DND-41 (cell line): Measurements from ENCODE around the gene OLA1.

Experiments
- ATAC-seq: fragments of 200-7000 bp; cut with Tn5 transposase; 3 replicates; pipeline ENCODE4 v1.9.1; 2021; ENCODE audit warnings: low read depth; ENCODE audit not compliant: insufficient read depth
- DNase-seq: peaks from one replicate; pipeline ENCODE4 v3.0.0-alpha.2; 2020
- H2AFZ ChIP-seq: 2 replicates; pipeline ENCODE4 v1.6.0; 2012; ENCODE audit warnings: low read depth, low read length
- H3K27ac ChIP-seq: 2 replicates; pipeline ENCODE4 v1.5.1; 2012; ENCODE audit warnings: low read length, inconsistent platforms
- H3K27me3 ChIP-seq: fragments of 200-600 bp; sonication (generic); 2 replicates; pipeline ENCODE4 v1.6.0; 2012; ENCODE audit warnings: low read length, mild to moderate bottlenecking, inconsistent platforms; ENCODE audit not compliant: insufficient read depth, poor library complexity
- H3K36me3 ChIP-seq: 2 replicates; pipeline ENCODE4 v1.5.1; 2012; ENCODE audit warnings: low read length, inconsistent platforms; ENCODE audit not compliant: insufficient read depth
- H3K4me1 ChIP-seq: 2 replicates; pipeline ENCODE4 v1.5.1; 2012; ENCODE audit warnings: mild to moderate bottlenecking, low read length; ENCODE audit not compliant: insufficient read depth
- H3K4me2 ChIP-seq: 2 replicates; pipeline ENCODE4 v1.6.0; 2012; ENCODE audit warnings: mild to moderate bottlenecking, moderate library complexity, low read length, inconsistent platforms; ENCODE audit not compliant: insufficient read depth
- H3K4me3 ChIP-seq, 2 experiments: fragments of 200-600 bp in 1 of 2; shearing (Covaris generic) in 1 of 2; 2 replicates each; pipeline ENCODE4 v1.5.1; 2012 to 2016; ENCODE audit warnings: inconsistent platforms in 2 of 2, low read length in 2 of 2, mild to moderate bottlenecking in 2 of 2, low read depth in 1 of 2, moderate library complexity in 1 of 2
- H3K79me2 ChIP-seq: 2 replicates; pipeline ENCODE4 v1.6.0; 2012; ENCODE audit warnings: low read length, inconsistent platforms; ENCODE audit not compliant: insufficient read depth
- H3K9ac ChIP-seq: 2 replicates; pipeline ENCODE4 v1.6.0; 2012; ENCODE audit warnings: low read depth, mild to moderate bottlenecking, inconsistent platforms, low read length, moderate library complexity
- H3K9me3 ChIP-seq: 2 replicates; pipeline ENCODE4 v1.5.1; 2012; ENCODE audit warnings: low read length, moderate library complexity, mild to moderate bottlenecking, inconsistent platforms; ENCODE audit not compliant: insufficient read depth, severe bottlenecking
- H4K20me1 ChIP-seq: 2 replicates; pipeline ENCODE4 v1.6.0; 2012; ENCODE audit warnings: low read length; ENCODE audit not compliant: insufficient read depth
- EZH2 ChIP-seq: IDR thresholded peaks from 3 replicates; pipeline ENCODE4 v1.6.1; 2012; ENCODE audit warnings: borderline replicate concordance, low read depth, mild to moderate bottlenecking, moderate library complexity, low read length, inconsistent platforms; ENCODE audit not compliant: severe bottlenecking
- TF ChIP-seq, protein P1 (sequence below): IDR thresholded peaks from 2 replicates; pipeline ENCODE4 v1.5.1; 2012; ENCODE audit warnings: borderline replicate concordance, low read length, moderate library complexity, mild to moderate bottlenecking; ENCODE audit not compliant: poor library complexity, severe bottlenecking; ENCODE audit errors: extremely low read depth

Gene OLA1

DNA sequence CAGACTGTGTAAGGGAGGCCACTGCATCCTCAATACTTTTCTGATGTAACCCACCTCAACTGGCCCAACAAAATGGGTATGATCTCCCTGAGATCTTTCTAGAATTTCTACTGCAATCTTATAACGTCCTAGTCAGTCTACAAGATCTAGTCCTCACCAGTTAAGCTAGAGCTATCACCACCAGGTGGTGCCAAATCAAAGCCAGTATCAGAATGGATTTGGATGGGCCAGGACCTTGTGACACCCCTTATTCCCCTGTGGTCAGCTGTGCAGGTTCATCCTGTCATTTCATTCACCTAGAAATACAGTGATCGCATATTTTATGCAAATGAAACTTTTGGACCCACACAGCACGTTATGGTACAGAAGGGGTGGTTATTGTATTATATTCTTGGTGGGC lies 90.3 kb downstream of the OLA1 start:
- DNase-seq = peak; percentile 38
- no peaks in the 10 kb centered on the region for H3K4me1 ChIP-seq
- H3K27me3 ChIP-seq = no peaks in the 10 kb centered on the region
- TF ChIP-seq EZH2 = no peak
- TF ChIP-seq, protein P1, sequence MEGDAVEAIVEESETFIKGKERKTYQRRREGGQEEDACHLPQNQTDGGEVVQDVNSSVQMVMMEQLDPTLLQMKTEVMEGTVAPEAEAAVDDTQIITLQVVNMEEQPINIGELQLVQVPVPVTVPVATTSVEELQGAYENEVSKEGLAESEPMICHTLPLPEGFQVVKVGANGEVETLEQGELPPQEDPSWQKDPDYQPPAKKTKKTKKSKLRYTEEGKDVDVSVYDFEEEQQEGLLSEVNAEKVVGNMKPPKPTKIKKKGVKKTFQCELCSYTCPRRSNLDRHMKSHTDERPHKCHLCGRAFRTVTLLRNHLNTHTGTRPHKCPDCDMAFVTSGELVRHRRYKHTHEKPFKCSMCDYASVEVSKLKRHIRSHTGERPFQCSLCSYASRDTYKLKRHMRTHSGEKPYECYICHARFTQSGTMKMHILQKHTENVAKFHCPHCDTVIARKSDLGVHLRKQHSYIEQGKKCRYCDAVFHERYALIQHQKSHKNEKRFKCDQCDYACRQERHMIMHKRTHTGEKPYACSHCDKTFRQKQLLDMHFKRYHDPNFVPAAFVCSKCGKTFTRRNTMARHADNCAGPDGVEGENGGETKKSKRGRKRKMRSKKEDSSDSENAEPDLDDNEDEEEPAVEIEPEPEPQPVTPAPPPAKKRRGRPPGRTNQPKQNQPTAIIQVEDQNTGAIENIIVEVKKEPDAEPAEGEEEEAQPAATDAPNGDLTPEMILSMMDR = peak; percentile 66
- no peak overlapping the region for H2AFZ ChIP-seq
- no peak overlapping the region for H3K9ac ChIP-seq
- no peak overlapping the region for H3K27ac ChIP-seq
- peak; percentile 74 for ATAC-seq
- H3K4me3 ChIP-seq = no peak overlapping the region
- peaks cover 51% of the 10 kb centered on the region for H3K79me2 ChIP-seq
- peaks cover 14% of the 10 kb centered on the region; the same call in 1 of the 2 replicates for H4K20me1 ChIP-seq
- H3K4me2 ChIP-seq = no peak overlapping the region
- no peaks in the 10 kb centered on the region for H3K9me3 ChIP-seq
- peaks cover 3% of the 10 kb centered on the region; the same call in 1 of the 2 replicates for H3K36me3 ChIP-seq

GRCh38 chr2:174157053-174157452 lies 91.3 kb downstream of the OLA1 start:
- H4K20me1 ChIP-seq = peaks cover 14% of the 10 kb centered on the region; the same call in 1 of the 2 replicates
- no peak overlapping the region for H2AFZ ChIP-seq
- H3K9ac ChIP-seq = no peak overlapping the region
- DNase-seq (no peak), ATAC-seq (no peak)
- peaks cover 48% of the 10 kb centered on the region for H3K79me2 ChIP-seq
- H3K4me1 ChIP-seq = no peaks in the 10 kb centered on the region
- TF ChIP-seq EZH2 = no peak
- TF ChIP-seq, protein P1 = no peak
- no peak overlapping the region for H3K4me2 ChIP-seq
- peaks cover 3% of the 10 kb centered on the region; the same call in 1 of the 2 replicates for H3K36me3 ChIP-seq
- H3K4me3 ChIP-seq = no peak overlapping the region
- H3K27me3 ChIP-seq = no peaks in the 10 kb centered on the region
- no peaks in the 10 kb centered on the region for H3K9me3 ChIP-seq
- H3K27ac ChIP-seq = no peak overlapping the region

- Histone ChIP-seq H3K4me1 (no peaks in the 10 kb centered on the region), H4K20me1 (peaks cover 14% of the 10 kb centered on the region; the same call in 1 of the 2 replicates), H3K79me2 (peaks cover 46% of the 10 kb centered on the region), H3K27ac (no peak overlapping the region), H3K36me3 (peaks cover 3% of the 10 kb centered on the region; the same call in 1 of the 2 replicates), H3K27me3 (no peaks in the 10 kb centered on the region), H2AFZ (no peak overlapping the region), H3K9ac (no peak overlapping the region), H3K9me3 (no peaks in the 10 kb centered on the region), H3K4me3 (no peak overlapping the region), H3K4me2 (no peak overlapping the region)
- DNase-seq = no peak
- ATAC-seq = no peak
- TF ChIP-seq, protein P1 = no peak
- no peak for TF ChIP-seq EZH2
These were observed 94.3 kb downstream of the OLA1 start for GRCh38 chr2:174153757-174154680.
